Right lobe of liver (tissue), 6 donors: Measurements from ENCODE around the gene CDH4. TPM values are rescaled to one million over a fixed set of nuclear protein-coding genes. Genes with fewer than 3 reads are reported as not detected.

Experiments used
- ATAC-seq, 4 donors: fragments of 200-7000 bp; cut with Tn5 transposase; one replicate each; pipeline ENCODE4 v1.9.1; 2020; ENCODE audit warnings: mild to moderate bottlenecking in 4 of 4, moderate library complexity in 4 of 4
- DNase-seq, 3 donors: peaks; one replicate each; pipeline ENCODE4 v3.0.0-alpha.2; 2020
- H3K27ac ChIP-seq, 3 donors: fragments of 200-600 bp; one replicate each; pipeline ENCODE4 v1.8.0; 2022
- H3K27me3 ChIP-seq, 2 donors: fragments of 200-600 bp; one replicate each; pipeline ENCODE4 v1.8.0; 2022
- H3K36me3 ChIP-seq, 4 donors: fragments of 200-600 bp; sonication (generic) in 1 of 4; one replicate each; pipeline versions ENCODE4 v1.5.1 to v1.8.0; 2017 to 2022; ENCODE audit warnings: control low read depth in 1 of 4
- H3K4me1 ChIP-seq, 4 donors: fragments of 200-600 bp; sonication (generic) in 1 of 4; one replicate each; pipeline versions ENCODE4 v1.5.1 to v1.8.0; 2017 to 2022; ENCODE audit warnings: control low read depth in 1 of 4
- H3K4me3 ChIP-seq, 3 donors: fragments of 200-600 bp; one replicate each; pipeline ENCODE4 v1.8.0; 2022
- H3K9me3 ChIP-seq, 4 donors: fragments of 200-600 bp; sonication (generic) in 1 of 4; one replicate each; pipeline versions ENCODE4 v1.5.1 to v1.8.0; 2017 to 2022; ENCODE audit warnings: control low read depth in 1 of 4
- CTCF ChIP-seq, 4 donors: fragments of 200-600 bp in 3 of 4; fragments of 450-650 bp in 1 of 4; IDR thresholded peaks; one replicate each; pipeline versions ENCODE4 v1.5.1 to v1.8.0; 2016 to 2022; ENCODE audit warnings: antibody characterized with exemption in 4 of 4, mild to moderate bottlenecking in 2 of 4
- POLR2A ChIP-seq: fragments of 450-650 bp; IDR thresholded peaks from one replicate; pipeline ENCODE4 v1.6.1; 2017; ENCODE audit warnings: antibody characterized with exemption, mild to moderate bottlenecking
- WGBS: methylation state at CpG from one replicate; pipeline ENCODE4 v1.1.6; 2018; ENCODE audit warnings: low coverage, low lambda C conversion rate; ENCODE audit not compliant: insufficient coverage; ENCODE audit errors: missing lambda C conversion rate; 5-methylcytosine and 5-hydroxymethylcytosine counted together
- intact Hi-C, 2 donors: fragments of 100-400 bp; cut with DNase I; formaldehyde crosslinking; loops; one replicate each; pipeline versions ENCODE4 v1.11.2 to v1.14.1; 2022
- total RNA-seq, 6 experiments: library from RNA; depleted of rRNA in 2 of 6; stranded (reverse); fragments of >200 nt in 2 of 6; fragmentation: NEBNext Ultra II Directional in 3 of 6; extraction: Animal tissue kit (Norgen Biotek cat#: 25700) in 3 of 6; gene quantifications; one replicate each; pipeline versions ENCODE4 v1.1.0 to v1.2.4, GENCODE V29; 2016 to 2023
- donor health status: DM: no; HTN: yes; CAD: no.
- donor health status: DM: no; HTN: no; CAD: no.
- donor health status: DM: no; HTN: no; CAD: no.
- donor health status: DM: no; HTN: yes; CAD: no.
- donor health status: DM: no; HTN: yes; CAD: no.

CDH4 gene
- total RNA-seq, 6 experiments from 2014 or later, result 0.02 to 0.14 (median 0.09) TPM; not detected in 3

DNA sequence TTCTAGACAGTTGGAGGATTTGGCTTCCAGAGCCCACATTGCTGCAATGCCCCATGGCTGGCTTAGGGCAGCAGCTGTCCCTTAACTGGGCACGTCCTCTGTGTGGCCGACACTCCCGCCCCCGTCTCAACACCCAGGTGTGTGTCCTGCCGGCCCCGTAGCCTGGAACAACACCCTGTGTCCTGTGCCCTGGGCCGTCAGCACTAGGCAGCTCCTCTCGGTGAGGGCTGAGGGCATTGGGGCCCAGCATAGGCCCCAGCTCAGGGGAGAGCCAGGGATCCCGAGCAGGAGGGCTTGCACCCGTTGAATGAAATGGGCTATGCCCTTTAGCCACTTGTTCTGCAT lies 121.0 kb downstream of the CDH4 start:
- Histone ChIP-seq H3K27me3 (no peaks in the 10 kb centered on the region), H3K9me3 (no peaks in the 10 kb centered on the region), H3K36me3 (no peaks in the 10 kb centered on the region), H3K4me3 (no peak overlapping the region), H3K4me1 (no peaks in the 10 kb centered on the region), H3K27ac (no peak overlapping the region)
- ATAC-seq, result no peak
- DNase-seq, result no peak
- TF ChIP-seq CTCF (IDR thresholded peaks at IDR 0.05), result no peak
- no peak for TF ChIP-seq POLR2A
- 44% methylated on average over 7 of the region's 10 CpGs for WGBS
- intact Hi-C loops, result no loop called here

DNA sequence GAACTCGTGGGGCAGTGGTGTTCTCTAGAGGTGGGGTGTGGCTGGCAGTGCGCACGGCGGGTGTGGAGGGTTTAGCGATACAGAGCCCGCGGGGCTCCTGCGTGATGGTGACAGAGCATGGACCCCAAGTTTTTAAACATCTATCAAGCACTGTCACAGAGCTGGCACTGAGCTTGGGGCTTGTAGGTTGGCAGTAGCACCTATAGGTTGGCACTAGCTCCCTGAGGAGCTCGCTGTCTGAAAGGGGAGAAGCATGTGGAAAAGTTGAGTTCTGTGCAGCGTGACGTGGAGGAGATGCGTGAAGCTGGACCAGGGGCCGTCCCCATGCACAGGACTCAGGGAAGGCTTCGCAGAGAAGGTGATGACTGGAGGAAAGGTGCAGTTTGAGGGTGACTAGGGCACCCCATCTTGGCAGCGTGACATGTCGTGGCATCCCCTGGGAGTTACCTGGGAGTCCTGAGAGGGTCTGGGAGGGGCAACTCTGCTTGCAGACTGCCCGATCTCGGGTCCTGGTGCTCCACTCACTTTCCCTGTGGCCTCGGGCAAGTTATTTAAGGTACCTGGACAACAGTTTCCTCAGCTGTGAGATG lies 122.0 kb downstream of the CDH4 start:
- 54% methylated on average over 4 of the region's 19 CpGs for WGBS
- H3K36me3 ChIP-seq, result no peaks in the 10 kb centered on the region
- H3K9me3 ChIP-seq, result no peaks in the 10 kb centered on the region
- H3K27me3 ChIP-seq, result no peaks in the 10 kb centered on the region
- no peak for TF ChIP-seq POLR2A
- TF ChIP-seq CTCF (IDR thresholded peaks at IDR 0.05), result no peak
- ATAC-seq, result no peak
- H3K4me3 ChIP-seq, result no peak overlapping the region
- H3K27ac ChIP-seq, result no peak overlapping the region
- DNase-seq, result no peak
- no peaks in the 10 kb centered on the region for H3K4me1 ChIP-seq
- intact Hi-C loops, result no loop called here

GRCh38 chr20:61376541-61377240 lies 124.6 kb downstream of the CDH4 start:
- H3K9me3 ChIP-seq, result no peaks in the 10 kb centered on the region
- WGBS, result 73% methylated on average over 8 of the region's 12 CpGs
- no peak overlapping the region for H3K27ac ChIP-seq
- no peak for DNase-seq
- no peaks in the 10 kb centered on the region for H3K4me1 ChIP-seq
- no peaks in the 10 kb centered on the region for H3K36me3 ChIP-seq
- TF ChIP-seq POLR2A, result no peak
- TF ChIP-seq CTCF (IDR thresholded peaks at IDR 0.05), result no peak
- H3K27me3 ChIP-seq, result no peaks in the 10 kb centered on the region
- intact Hi-C loops, result no loop called here
- ATAC-seq, result no peak
- no peak overlapping the region for H3K4me3 ChIP-seq

- no peaks in the 10 kb centered on the region for H3K9me3 ChIP-seq
- no peak for DNase-seq
- H3K27me3 ChIP-seq, result no peaks in the 10 kb centered on the region
- H3K4me3 ChIP-seq, result no peak overlapping the region
- no peak for TF ChIP-seq CTCF (IDR thresholded peaks at IDR 0.05)
- no peak for TF ChIP-seq POLR2A
- no peaks in the 10 kb centered on the region for H3K4me1 ChIP-seq
- WGBS, result 45% methylated on average over 6 of the region's 7 CpGs
- H3K36me3 ChIP-seq, result no peaks in the 10 kb centered on the region
- H3K27ac ChIP-seq, result no peak overlapping the region
- intact Hi-C loops, result no loop called here
- ATAC-seq, result no peak
Observed at GRCh38 chr20:61378694-61379355, 126.8 kb downstream of the CDH4 start.
